CD14-positive monocyte (primary cell): Measurements from ENCODE around the gene CEBPZOS. TPM values are rescaled to one million over a fixed set of nuclear protein-coding genes. Genes with fewer than 3 reads are reported as not detected.
A peak's percentile ranks its signal among the peaks of the same experiment; 100 is the strongest.
"Not testable (repeated sequence)": the region's sequence is repeated elsewhere in the genome, so short reads cannot be mapped to it uniquely, and the experiment has no call there.

Source experiments
- DNase-seq, 3 donors: peaks; one replicate each; pipeline ENCODE4 v3.0.0-alpha.2; 2011 to 2022
- H2AFZ ChIP-seq: 2 replicates; pipeline ENCODE4 v1.6.0; 2012; ENCODE audit warnings: mild to moderate bottlenecking, low read depth, low read length, inconsistent platforms; ENCODE audit not compliant: insufficient read depth, poor library complexity, severe bottlenecking
- H3K27ac ChIP-seq, 2 donors: 1 replicate in 1 of 2; 2 replicates in 1 of 2; pipeline ENCODE4 v1.5.1; 2012 to 2013; ENCODE audit warnings: low read length in 2 of 2, control low read depth in 1 of 2, inconsistent platforms in 1 of 2, low read depth in 1 of 2, mild to moderate bottlenecking in 1 of 2
- H3K27me3 ChIP-seq, 2 donors: one replicate each; pipeline versions ENCODE4 v1.6.0 to v1.6.1; 2011 to 2013; ENCODE audit warnings: low read length in 2 of 2; ENCODE audit not compliant: control insufficient read depth in 2 of 2, insufficient read depth in 2 of 2
- H3K36me3 ChIP-seq, 2 donors: replicated peaks in 1 of 2; 1 replicate in 1 of 2; 2 replicates in 1 of 2; pipeline versions ENCODE4 v1.5.1 to v1.6.1; 2012 to 2013; ENCODE audit warnings: low read length in 2 of 2, control low read depth in 1 of 2, inconsistent platforms in 1 of 2, mild to moderate bottlenecking in 1 of 2; ENCODE audit not compliant: insufficient read depth in 2 of 2, control insufficient read depth in 1 of 2
- H3K4me1 ChIP-seq, 2 donors: 1 replicate in 1 of 2; 2 replicates in 1 of 2; pipeline versions ENCODE4 v1.5.1 to v1.6.1; 2012 to 2013; ENCODE audit warnings: low read length in 2 of 2, control low read depth in 1 of 2, inconsistent platforms in 1 of 2, mild to moderate bottlenecking in 1 of 2, moderate library complexity in 1 of 2; ENCODE audit not compliant: insufficient read depth in 2 of 2, control insufficient read depth in 1 of 2
- H3K4me2 ChIP-seq: replicated peaks from 2 replicates; pipeline ENCODE3; 2012; ENCODE audit warnings: low read length, moderate library complexity, mild to moderate bottlenecking; ENCODE audit not compliant: poor library complexity, severe bottlenecking; ENCODE audit errors: extremely low read depth
- H3K4me3 ChIP-seq, 3 experiments: fragments of 200-600 bp in 1 of 3; sonication (generic) in 1 of 3; replicated peaks in 1 of 3; 1 replicate in 2 of 3; 2 replicates in 1 of 3; pipeline ENCODE4 v1.5.1; 2011 to 2013; ENCODE audit warnings: low read length in 3 of 3, mild to moderate bottlenecking in 3 of 3, control low read depth in 2 of 3, low read depth in 2 of 3, inconsistent platforms in 1 of 3, moderate library complexity in 1 of 3
- H3K79me2 ChIP-seq: 2 replicates; pipeline ENCODE4 v1.6.0; 2012; ENCODE audit warnings: mild to moderate bottlenecking, control low read depth, inconsistent platforms, low read length, moderate library complexity; ENCODE audit not compliant: insufficient read depth
- H3K9ac ChIP-seq: 2 replicates; pipeline ENCODE4 v1.6.0; 2017; ENCODE audit warnings: low read length, mild to moderate bottlenecking; ENCODE audit not compliant: insufficient read depth, poor library complexity, severe bottlenecking
- H3K9me3 ChIP-seq, 2 donors: replicated peaks in 1 of 2; 1 replicate in 1 of 2; 2 replicates in 1 of 2; pipeline versions ENCODE4 v1.5.1 to v1.6.1; 2012 to 2013; ENCODE audit warnings: low read length in 2 of 2, control low read depth in 1 of 2; ENCODE audit not compliant: control insufficient read depth in 1 of 2, insufficient read depth in 1 of 2
- H4K20me1 ChIP-seq: 2 replicates; pipeline ENCODE4 v1.6.0; 2012; ENCODE audit warnings: mild to moderate bottlenecking, low read length, control low read depth, moderate library complexity; ENCODE audit not compliant: insufficient read depth
- H3K27ac Mint-ChIP-seq, 7 donors: one replicate each; pipeline ENCODE4 v1.8.0; 2020; ENCODE audit warnings: mild to moderate bottlenecking in 7 of 7, mixed read lengths in 7 of 7, moderate library complexity in 6 of 7, inconsistent platforms in 2 of 7
- H3K27me3 Mint-ChIP-seq, 3 donors: one replicate each; pipeline ENCODE4 v1.8.0; 2021 to 2022; ENCODE audit warnings: low read depth in 3 of 3, mild to moderate bottlenecking in 3 of 3, mixed read lengths in 3 of 3, moderate library complexity in 3 of 3, inconsistent platforms in 1 of 3
- H3K36me3 Mint-ChIP-seq, 2 donors: one replicate each; pipeline ENCODE4 v1.8.0; 2020; ENCODE audit warnings: mixed read lengths in 2 of 2, inconsistent platforms in 1 of 2, mild to moderate bottlenecking in 1 of 2
- H3K4me1 Mint-ChIP-seq: one replicate; pipeline ENCODE4 v1.8.0; 2020; ENCODE audit warnings: mild to moderate bottlenecking, mixed read lengths
- H3K4me3 Mint-ChIP-seq, 2 donors: one replicate each; pipeline ENCODE4 v1.8.0; 2020; ENCODE audit warnings: mild to moderate bottlenecking in 2 of 2, mixed read lengths in 2 of 2, moderate library complexity in 1 of 2
- H3K9me3 Mint-ChIP-seq, 7 donors: one replicate each; pipeline ENCODE4 v1.8.0; 2020 to 2022; ENCODE audit warnings: mixed read lengths in 7 of 7, mild to moderate bottlenecking in 6 of 7, moderate library complexity in 6 of 7, inconsistent platforms in 2 of 7
- WGBS: methylation state at CpG from one replicate; pipeline ENCODE4 v1.1.5; 2013; ENCODE audit warnings: missing lambda C conversion rate; ENCODE audit not compliant: insufficient coverage; 5-methylcytosine and 5-hydroxymethylcytosine counted together
- intact Hi-C, 2 donors: fragments of 100-400 bp; cut with micrococcal nuclease; formaldehyde crosslinking; loops; one replicate each; pipeline versions ENCODE4 v1.15.0 to v1.15.1; 2023
- polyA plus RNA-seq, 3 donors: library from polyadenylated mRNA; depleted of rRNA in 1 of 3; unstranded in 2 of 3; stranded (reverse) in 1 of 3; fragments of 300-500 nt in 2 of 3; fragments of >200 nt in 1 of 3; fragmentation: Illumina TruSeq in 2 of 3; gene quantifications; 1 replicate in 2 of 3; 2 replicates in 1 of 3; pipeline ENCODE4 v1.2.3, GENCODE V29; 2012 to 2021
- TF ChIP-seq, protein P1 (sequence below): fragments of 200-600 bp; IDR thresholded peaks from one replicate; pipeline ENCODE4 v1.8.0; 2022; ENCODE audit warnings: antibody characterized with exemption, mild to moderate bottlenecking

The CEBPZOS gene
- polyA plus RNA-seq, 3 donors, result 12.6 to 19.3 (median 18.2) TPM

DNA sequence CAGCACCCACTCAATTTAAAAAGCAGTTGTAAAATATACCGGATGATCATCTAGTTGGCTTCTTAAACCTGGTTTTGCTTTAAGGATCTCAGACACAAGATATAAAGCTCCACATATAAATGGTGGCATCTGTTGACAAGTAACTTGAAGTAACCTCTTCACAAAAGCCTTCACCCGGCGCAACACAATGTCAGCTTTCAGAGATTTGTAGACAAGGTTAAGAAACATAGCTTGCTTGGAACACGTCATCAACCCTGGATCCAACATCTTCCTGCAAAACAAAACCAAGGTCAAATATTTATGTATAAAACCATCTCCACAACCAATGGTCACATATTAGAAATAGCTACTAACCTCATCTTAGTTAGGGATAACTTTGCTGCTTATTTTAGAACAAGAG is 26.8 kb downstream of the CEBPZOS start:
- H3K4me2 ChIP-seq, result no peak overlapping the region
- H3K9me3 Mint-ChIP-seq, result no peaks in the 10 kb centered on the region
- DNase-seq, result no peak
- peaks cover 41% of the 10 kb centered on the region for H3K79me2 ChIP-seq
- no peaks in the 10 kb centered on the region for H3K27me3 Mint-ChIP-seq
- no peaks in the 10 kb centered on the region for H3K9me3 ChIP-seq
- H3K4me3 ChIP-seq, result no peak overlapping the region
- H3K36me3 ChIP-seq, result peaks cover 60 to 86% of the 10 kb centered on the region in 2 donors
- no peak overlapping the region for H3K27ac ChIP-seq
- peaks cover 9% of the 10 kb centered on the region for H3K4me1 Mint-ChIP-seq
- no peak overlapping the region for H2AFZ ChIP-seq
- intact Hi-C loops, result no loop called here
- H3K27ac Mint-ChIP-seq, result peak overlapping the region in 1 of 7 donors; percentile 55
- H3K36me3 Mint-ChIP-seq, result peaks cover 68 to 77% of the 10 kb centered on the region in 2 donors
- no peak overlapping the region for H3K4me3 Mint-ChIP-seq
- no peaks in the 10 kb centered on the region for H3K4me1 ChIP-seq
- H3K9ac ChIP-seq, result no peak overlapping the region
- H4K20me1 ChIP-seq, result peaks cover 17% of the 10 kb centered on the region
- WGBS, result no CpG with 5 or more reads among the region's 4 CpGs
- TF ChIP-seq, protein P1, sequence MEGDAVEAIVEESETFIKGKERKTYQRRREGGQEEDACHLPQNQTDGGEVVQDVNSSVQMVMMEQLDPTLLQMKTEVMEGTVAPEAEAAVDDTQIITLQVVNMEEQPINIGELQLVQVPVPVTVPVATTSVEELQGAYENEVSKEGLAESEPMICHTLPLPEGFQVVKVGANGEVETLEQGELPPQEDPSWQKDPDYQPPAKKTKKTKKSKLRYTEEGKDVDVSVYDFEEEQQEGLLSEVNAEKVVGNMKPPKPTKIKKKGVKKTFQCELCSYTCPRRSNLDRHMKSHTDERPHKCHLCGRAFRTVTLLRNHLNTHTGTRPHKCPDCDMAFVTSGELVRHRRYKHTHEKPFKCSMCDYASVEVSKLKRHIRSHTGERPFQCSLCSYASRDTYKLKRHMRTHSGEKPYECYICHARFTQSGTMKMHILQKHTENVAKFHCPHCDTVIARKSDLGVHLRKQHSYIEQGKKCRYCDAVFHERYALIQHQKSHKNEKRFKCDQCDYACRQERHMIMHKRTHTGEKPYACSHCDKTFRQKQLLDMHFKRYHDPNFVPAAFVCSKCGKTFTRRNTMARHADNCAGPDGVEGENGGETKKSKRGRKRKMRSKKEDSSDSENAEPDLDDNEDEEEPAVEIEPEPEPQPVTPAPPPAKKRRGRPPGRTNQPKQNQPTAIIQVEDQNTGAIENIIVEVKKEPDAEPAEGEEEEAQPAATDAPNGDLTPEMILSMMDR, result no peak
- H3K27me3 ChIP-seq, result no peaks in the 10 kb centered on the region

DNA sequence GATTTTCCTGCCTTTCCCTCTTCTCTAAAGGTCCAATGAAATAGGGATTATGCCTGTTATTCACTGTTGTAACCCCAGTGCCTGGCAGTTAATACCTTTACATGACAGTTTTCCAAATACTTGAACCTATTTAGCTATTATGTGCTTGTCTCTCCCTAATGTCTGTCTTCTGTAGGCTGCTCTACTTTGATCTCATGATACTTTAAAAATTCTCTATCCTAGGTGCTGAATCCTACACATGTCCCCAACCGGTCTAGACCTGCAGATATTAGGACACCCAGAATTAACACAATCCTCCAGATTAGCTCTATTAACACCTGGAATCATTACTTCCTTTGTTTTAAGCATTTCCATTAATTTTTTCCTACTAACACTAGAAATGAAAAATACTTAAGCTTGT is 27.8 kb downstream of the CEBPZOS start:
- H3K4me3 Mint-ChIP-seq, result no peak overlapping the region
- peaks cover 64 to 77% of the 10 kb centered on the region in 2 donors for H3K36me3 Mint-ChIP-seq
- intact Hi-C loops, result no loop called here
- H3K27me3 ChIP-seq, result no peaks in the 10 kb centered on the region
- H3K27ac ChIP-seq, result no peak overlapping the region
- TF ChIP-seq, protein P1, result no peak
- H3K9me3 ChIP-seq, result no peaks in the 10 kb centered on the region
- peaks cover 20% of the 10 kb centered on the region for H4K20me1 ChIP-seq
- no peak for DNase-seq
- no peaks in the 10 kb centered on the region for H3K9me3 Mint-ChIP-seq
- 100% methylated on average over 1 of the region's 1 CpG for WGBS
- H3K4me2 ChIP-seq, result no peak overlapping the region
- H3K9ac ChIP-seq, result no peak overlapping the region
- H3K27ac Mint-ChIP-seq, result no peak overlapping the region
- peaks cover 58 to 85% of the 10 kb centered on the region in 2 donors for H3K36me3 ChIP-seq
- no peak overlapping the region for H3K4me3 ChIP-seq
- no peaks in the 10 kb centered on the region for H3K27me3 Mint-ChIP-seq
- H3K79me2 ChIP-seq, result peaks cover 50% of the 10 kb centered on the region
- peaks cover 9% of the 10 kb centered on the region for H3K4me1 Mint-ChIP-seq
- H3K4me1 ChIP-seq, result no peaks in the 10 kb centered on the region
- H2AFZ ChIP-seq, result no peak overlapping the region

DNA sequence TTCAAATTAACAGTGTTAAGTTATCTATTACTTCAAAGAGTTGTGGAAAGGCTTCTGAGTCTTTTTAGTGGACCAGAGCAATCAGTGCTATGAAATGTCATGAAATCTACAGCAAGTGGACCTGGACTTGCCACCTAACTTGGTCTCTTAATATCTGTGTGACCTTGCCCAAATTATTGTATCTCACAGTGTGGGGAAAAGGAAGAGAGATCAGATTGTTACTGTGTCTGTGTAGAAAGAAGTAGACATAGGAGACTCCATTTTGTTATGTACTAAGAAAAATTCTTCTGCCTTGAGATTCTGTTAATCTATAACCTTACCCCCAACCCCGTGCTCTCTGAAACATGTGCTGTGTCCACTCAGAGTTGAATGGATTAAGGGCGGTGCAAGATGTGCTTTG is 28.8 kb downstream of the CEBPZOS start:
- DNase-seq, intact Hi-C loops, H3K27ac ChIP-seq, H3K4me3 ChIP-seq, H3K27me3 Mint-ChIP-seq, H3K4me1 ChIP-seq, H3K9ac ChIP-seq, H3K27me3 ChIP-seq, H3K9me3 Mint-ChIP-seq, H3K4me1 Mint-ChIP-seq, H3K9me3 ChIP-seq, H2AFZ ChIP-seq, H3K4me3 Mint-ChIP-seq, H3K4me2 ChIP-seq: not testable (repeated sequence)
- Histone ChIP-seq H3K79me2 (peaks cover 61% of the 10 kb centered on the region), H3K36me3 (peaks cover 53 to 75% of the 10 kb centered on the region in 2 donors), H4K20me1 (peaks cover 22% of the 10 kb centered on the region)
- H3K36me3 Mint-ChIP-seq, result peaks cover 61 to 68% of the 10 kb centered on the region in 2 donors
- WGBS, result no CpG with 5 or more reads among the region's 2 CpGs
- H3K27ac Mint-ChIP-seq, result peak overlapping the region in 1 of 7 donors; percentile 30
